Measurements from ENCODE around the gene BCL6. TPM values are rescaled to one million over a fixed set of nuclear protein-coding genes. Genes with fewer than 3 reads are reported as not detected.

The BCL6 gene
- total and polyA plus RNA-seq, 10 of the 15 experiments (the other 5 are each of a cell fraction or from before 2014, with no cell fraction given) = 0.04 to 0.85 (median 0.15) TPM

DNA sequence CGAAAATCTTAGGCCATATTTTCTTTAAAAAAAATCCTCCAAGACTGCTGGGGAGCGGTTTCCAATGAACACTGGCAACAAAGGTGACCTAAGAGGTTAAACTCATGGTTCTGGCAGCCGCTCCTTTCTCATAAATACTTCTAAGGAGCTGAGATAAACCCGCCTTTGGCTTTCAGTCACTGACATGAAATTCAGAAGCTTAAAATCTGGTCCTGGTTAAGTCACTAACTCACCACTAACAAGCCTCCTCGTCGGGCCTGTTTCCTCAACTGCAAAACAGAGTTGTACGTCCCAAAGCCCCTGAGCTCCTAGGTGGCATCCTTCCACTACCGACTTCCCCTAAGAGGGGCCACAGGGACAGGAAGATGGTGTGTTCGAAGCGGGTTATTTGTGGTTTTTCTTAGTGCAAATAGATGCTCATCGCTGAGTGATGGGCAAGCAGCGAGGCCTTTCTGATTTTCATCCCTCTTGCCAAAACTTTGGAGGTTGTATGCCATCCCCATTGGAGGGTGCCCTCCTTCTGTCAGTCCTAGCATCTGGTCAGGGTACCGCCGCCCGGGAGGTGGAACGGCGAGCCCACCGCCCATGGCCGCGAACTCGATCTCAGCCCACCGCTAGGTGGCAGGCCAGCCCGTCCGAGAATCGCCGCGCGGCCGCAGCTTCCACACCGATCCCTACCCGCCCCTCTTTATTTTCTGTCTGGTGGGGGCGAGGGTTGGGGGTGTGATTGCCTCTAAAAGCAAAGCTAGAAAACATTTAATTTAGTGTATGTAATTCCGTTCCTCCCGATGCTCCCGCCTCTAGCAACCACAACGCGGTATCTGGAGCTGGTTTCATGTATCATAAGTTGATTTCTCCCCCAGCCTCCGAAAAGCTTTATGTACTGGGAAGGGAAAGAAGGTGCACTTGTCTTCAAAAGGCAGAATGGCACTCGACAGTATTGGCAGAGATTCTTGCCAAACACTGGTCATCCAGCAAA is 4.6 kb downstream of the BCL6 start (continued):
- no peak for TF ChIP-seq ATF2 (IDR thresholded peaks at IDR 0.05; ENCODE audit: low read length)
- TF ChIP-seq, protein P1, sequence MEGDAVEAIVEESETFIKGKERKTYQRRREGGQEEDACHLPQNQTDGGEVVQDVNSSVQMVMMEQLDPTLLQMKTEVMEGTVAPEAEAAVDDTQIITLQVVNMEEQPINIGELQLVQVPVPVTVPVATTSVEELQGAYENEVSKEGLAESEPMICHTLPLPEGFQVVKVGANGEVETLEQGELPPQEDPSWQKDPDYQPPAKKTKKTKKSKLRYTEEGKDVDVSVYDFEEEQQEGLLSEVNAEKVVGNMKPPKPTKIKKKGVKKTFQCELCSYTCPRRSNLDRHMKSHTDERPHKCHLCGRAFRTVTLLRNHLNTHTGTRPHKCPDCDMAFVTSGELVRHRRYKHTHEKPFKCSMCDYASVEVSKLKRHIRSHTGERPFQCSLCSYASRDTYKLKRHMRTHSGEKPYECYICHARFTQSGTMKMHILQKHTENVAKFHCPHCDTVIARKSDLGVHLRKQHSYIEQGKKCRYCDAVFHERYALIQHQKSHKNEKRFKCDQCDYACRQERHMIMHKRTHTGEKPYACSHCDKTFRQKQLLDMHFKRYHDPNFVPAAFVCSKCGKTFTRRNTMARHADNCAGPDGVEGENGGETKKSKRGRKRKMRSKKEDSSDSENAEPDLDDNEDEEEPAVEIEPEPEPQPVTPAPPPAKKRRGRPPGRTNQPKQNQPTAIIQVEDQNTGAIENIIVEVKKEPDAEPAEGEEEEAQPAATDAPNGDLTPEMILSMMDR (IDR thresholded peaks at IDR 0.05 in 2 of 3, conservative IDR thresholded peaks at IDR 0.05 in 1 of 3; ENCODE audit: control insufficient read depth in 2 of 3, extremely low read depth in 1 of 3, insufficient read depth in 1 of 3, low read depth in 3 of 3, low read length in 3 of 3) = peak; percentile 80 to 88 (median 86)
- no peak for TF ChIP-seq ASH2L (IDR thresholded peaks at IDR 0.05; ENCODE audit: borderline replicate concordance, low read depth)
- no peak for TF ChIP-seq ZBED1 (IDR thresholded peaks at IDR 0.05; ENCODE audit: borderline replicate concordance)
- TF ChIP-seq IRF4 (IDR thresholded peaks at IDR 0.05; ENCODE audit: low read depth, low read length) = no peak
- no peak for TF ChIP-seq SMAD5 (IDR thresholded peaks at IDR 0.05; ENCODE audit: low read depth)
- no peak for TF ChIP-seq TCF12 (IDR thresholded peaks at IDR 0.05; ENCODE audit: low read depth, low read length)
- no peak for TF ChIP-seq POLR2A (IDR thresholded peaks at IDR 0.05; ENCODE audit: low read depth, low read length)
- peak; percentile 69 for TF ChIP-seq RAD21 (IDR thresholded peaks at IDR 0.05; ENCODE audit: insufficient read depth, low read depth, low read length)
- TF ChIP-seq IKZF2 (IDR thresholded peaks at IDR 0.05) = no peak
- TF ChIP-seq, protein P2, sequence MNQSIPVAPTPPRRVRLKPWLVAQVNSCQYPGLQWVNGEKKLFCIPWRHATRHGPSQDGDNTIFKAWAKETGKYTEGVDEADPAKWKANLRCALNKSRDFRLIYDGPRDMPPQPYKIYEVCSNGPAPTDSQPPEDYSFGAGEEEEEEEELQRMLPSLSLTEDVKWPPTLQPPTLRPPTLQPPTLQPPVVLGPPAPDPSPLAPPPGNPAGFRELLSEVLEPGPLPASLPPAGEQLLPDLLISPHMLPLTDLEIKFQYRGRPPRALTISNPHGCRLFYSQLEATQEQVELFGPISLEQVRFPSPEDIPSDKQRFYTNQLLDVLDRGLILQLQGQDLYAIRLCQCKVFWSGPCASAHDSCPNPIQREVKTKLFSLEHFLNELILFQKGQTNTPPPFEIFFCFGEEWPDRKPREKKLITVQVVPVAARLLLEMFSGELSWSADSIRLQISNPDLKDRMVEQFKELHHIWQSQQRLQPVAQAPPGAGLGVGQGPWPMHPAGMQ (IDR thresholded peaks at IDR 0.05; ENCODE audit: borderline replicate concordance) = no peak
- TF ChIP-seq WRNIP1 (IDR thresholded peaks at IDR 0.05; ENCODE audit: borderline replicate concordance, low read depth, low read length) = no peak
- no peak for TF ChIP-seq YBX1 (IDR thresholded peaks at IDR 0.05)
- no peak for TF ChIP-seq SREBF2 (IDR thresholded peaks at IDR 0.05; ENCODE audit: low read length)
- TF ChIP-seq LARP7 (IDR thresholded peaks at IDR 0.05) = no peak
- no peak for TF ChIP-seq ZNF274 (IDR thresholded peaks at IDR 0.05; ENCODE audit: insufficient read depth, insufficient read length)
- TF ChIP-seq RFX5 (IDR thresholded peaks at IDR 0.05; ENCODE audit: low read depth, low read length) = no peak
- no peak for TF ChIP-seq MEF2B (IDR thresholded peaks at IDR 0.05; ENCODE audit: partially characterized antibody, poor library complexity, severe bottlenecking)
- TF ChIP-seq MYB (IDR thresholded peaks at IDR 0.05; ENCODE audit: borderline replicate concordance, low read depth, low read length) = no peak
- TF ChIP-seq MTA2 (IDR thresholded peaks at IDR 0.05; ENCODE audit: low read depth) = no peak
- TF ChIP-seq ZNF217 (IDR thresholded peaks at IDR 0.05) = no peak
- no peak for TF ChIP-seq NR2C2 (IDR thresholded peaks at IDR 0.05; ENCODE audit: borderline replicate concordance, control insufficient read depth, insufficient read length, low read depth)
- 0 out of 2 replicates have a peak, but pooled peaks have one; percentile 14 for TF ChIP-seq FOXM1 (IDR thresholded peaks at IDR 0.05; ENCODE audit: low read depth, low read length)
- TF ChIP-seq CHD1 (IDR thresholded peaks at IDR 0.05; ENCODE audit: low read depth, low read length) = no peak
- no peak for TF ChIP-seq NR2F1 (conservative IDR thresholded peaks at IDR 0.05)
- TF ChIP-seq BHLHE40 (IDR thresholded peaks at IDR 0.05; ENCODE audit: borderline replicate concordance in 1 of 2, low read depth in 2 of 2, low read length in 1 of 2) = no peak
